Measurements from ENCODE around the gene TMEM35A.

DNA sequence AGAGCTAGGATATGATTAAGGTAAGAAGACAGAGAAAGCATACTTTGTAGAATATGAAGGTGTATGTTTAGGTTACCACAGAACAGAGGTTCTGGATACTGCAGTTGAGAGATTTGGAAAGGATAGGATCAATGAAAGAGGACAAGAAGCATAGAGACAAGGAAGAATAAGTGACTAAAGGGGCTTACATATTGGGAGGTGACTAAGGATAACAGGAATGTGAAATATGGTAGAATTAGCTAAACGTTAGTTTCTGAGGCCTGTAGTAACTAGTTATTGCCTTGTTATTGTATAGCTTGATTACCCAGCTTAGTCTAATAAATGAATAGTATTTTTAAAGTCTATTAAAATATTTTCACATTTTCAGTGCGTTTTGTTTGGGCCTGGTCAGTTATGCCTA lies 57.6 kb downstream of the TMEM35A start:
- TF ChIP-seq, protein P1, sequence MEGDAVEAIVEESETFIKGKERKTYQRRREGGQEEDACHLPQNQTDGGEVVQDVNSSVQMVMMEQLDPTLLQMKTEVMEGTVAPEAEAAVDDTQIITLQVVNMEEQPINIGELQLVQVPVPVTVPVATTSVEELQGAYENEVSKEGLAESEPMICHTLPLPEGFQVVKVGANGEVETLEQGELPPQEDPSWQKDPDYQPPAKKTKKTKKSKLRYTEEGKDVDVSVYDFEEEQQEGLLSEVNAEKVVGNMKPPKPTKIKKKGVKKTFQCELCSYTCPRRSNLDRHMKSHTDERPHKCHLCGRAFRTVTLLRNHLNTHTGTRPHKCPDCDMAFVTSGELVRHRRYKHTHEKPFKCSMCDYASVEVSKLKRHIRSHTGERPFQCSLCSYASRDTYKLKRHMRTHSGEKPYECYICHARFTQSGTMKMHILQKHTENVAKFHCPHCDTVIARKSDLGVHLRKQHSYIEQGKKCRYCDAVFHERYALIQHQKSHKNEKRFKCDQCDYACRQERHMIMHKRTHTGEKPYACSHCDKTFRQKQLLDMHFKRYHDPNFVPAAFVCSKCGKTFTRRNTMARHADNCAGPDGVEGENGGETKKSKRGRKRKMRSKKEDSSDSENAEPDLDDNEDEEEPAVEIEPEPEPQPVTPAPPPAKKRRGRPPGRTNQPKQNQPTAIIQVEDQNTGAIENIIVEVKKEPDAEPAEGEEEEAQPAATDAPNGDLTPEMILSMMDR (IDR thresholded peaks at IDR 0.05; ENCODE audit: insufficient read depth, low read length, poor library complexity, severe bottlenecking), result no peak
- TF ChIP-seq EZH2phosphoT487 (conservative IDR thresholded peaks at IDR 0.05; ENCODE audit: low read length), result no peak
